ENCODE measurements around the gene UTS2B. TPM values are rescaled to one million over a fixed set of nuclear protein-coding genes. Genes with fewer than 3 reads are reported as not detected.

Gene UTS2B
- not detected for total RNA-seq

- H3K4me1 Mint-ChIP-seq (ENCODE audit: low read depth): peaks cover 7% of the 10 kb centered on the region
- intact Hi-C loops (cut with micrococcal nuclease): loop anchor here (1.0 to 5.0 kb wide), 2 partner anchors 7 to 88 kb away; no protein-coding TSS in a partner anchor
- peaks cover 15% of the 10 kb centered on the region for H3K27me3 Mint-ChIP-seq
- DNase-seq: peak; percentile 21
- no peaks in the 10 kb centered on the region for H3K9me3 Mint-ChIP-seq
- H3K36me3 Mint-ChIP-seq: no peaks in the 10 kb centered on the region
- H3K27ac Mint-ChIP-seq: no peak within 1 kb of the TSS
- H3K4me3 Mint-ChIP-seq: peak within 1 kb of the TSS; percentile 71
- POLR2A ChIA-PET: interaction anchor here (1.0 kb wide), 1 partner anchor 11 kb away, joined by 3 read pairs; no protein-coding TSS in a partner anchor
- CTCF ChIA-PET: no interaction called here
Measured at GRCh38 chr3:191329654-191330529, at the start of gene UTS2B. Gene UTS2B (minus strand): TSS chr3:191330526. CDS start chr3:191282189, 48,337 bp downstream.

- CTCF ChIA-PET: no interaction called here
- H3K27ac Mint-ChIP-seq: no peak overlapping the region
Measured at GRCh38 chr3:191380001-191380400, 49.7 kb upstream of the UTS2B start.

GRCh38 chr3:191379446-191379845 lies 49.1 kb upstream of the UTS2B start:
- H3K36me3 Mint-ChIP-seq: peaks cover 4% of the 10 kb centered on the region
- DNase-seq: no peak
- H3K9me3 Mint-ChIP-seq: no peaks in the 10 kb centered on the region
- H3K4me1 Mint-ChIP-seq (ENCODE audit: low read depth): peaks cover 2% of the 10 kb centered on the region
- ChIA-PET CTCF (no interaction called here), POLR2A (no interaction called here)
- H3K27ac Mint-ChIP-seq: no peak overlapping the region
- intact Hi-C loops (cut with micrococcal nuclease): no loop called here
- H3K27me3 Mint-ChIP-seq: no peaks in the 10 kb centered on the region
- H3K4me3 Mint-ChIP-seq: no peak overlapping the region

More at GRCh38 chr3:191380001-191380400, 49.7 kb upstream of the UTS2B start:
- H3K9me3 Mint-ChIP-seq: no peaks in the 10 kb centered on the region
- DNase-seq: no peak
- intact Hi-C loops (cut with micrococcal nuclease): no loop called here
- H3K36me3 Mint-ChIP-seq: peaks cover 4% of the 10 kb centered on the region
- peaks cover 2% of the 10 kb centered on the region for H3K4me1 Mint-ChIP-seq (ENCODE audit: low read depth)
- POLR2A ChIA-PET: no interaction called here
- no peak overlapping the region for H3K4me3 Mint-ChIP-seq
- H3K27me3 Mint-ChIP-seq: no peaks in the 10 kb centered on the region

DNA sequence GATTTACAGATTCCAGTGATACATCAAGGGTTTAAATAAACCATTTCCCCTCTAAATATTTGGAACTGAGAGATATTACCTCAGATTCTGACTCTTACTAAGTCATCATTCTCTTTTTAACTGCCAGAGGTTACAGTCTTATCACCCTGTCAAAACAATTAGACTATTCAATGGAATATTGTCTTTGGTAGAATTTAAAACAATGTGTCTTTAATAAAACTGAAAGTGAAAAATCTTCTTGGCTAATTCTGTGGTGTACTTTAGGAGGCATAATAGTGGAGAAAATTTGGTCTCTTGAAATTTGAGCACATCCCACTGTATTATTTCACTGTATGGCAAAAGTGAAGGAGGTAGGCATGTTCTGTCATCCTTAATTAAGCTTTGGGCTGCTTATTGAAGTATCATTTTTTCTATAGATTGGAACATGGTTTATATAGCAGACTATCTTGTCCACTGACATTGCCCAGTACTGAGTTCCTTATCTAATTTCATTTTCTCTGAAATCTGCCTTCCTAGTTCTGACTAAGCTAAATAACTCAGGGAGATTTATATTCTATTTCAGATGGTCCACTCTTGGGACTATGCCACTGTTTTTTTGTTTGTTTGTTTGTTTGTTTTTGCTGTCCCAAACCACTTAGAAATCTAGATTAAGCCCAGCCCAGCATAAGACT lies 48.0 kb upstream of the UTS2B start:
- ChIA-PET CTCF (interaction anchor here (0.6 kb wide), 1 partner anchor 761 kb away, joined by 3 read pairs; no protein-coding TSS in a partner anchor), POLR2A (no interaction called here)
- Mint-ChIP-seq H3K4me1 (ENCODE audit: low read depth) (peaks cover 2% of the 10 kb centered on the region), H3K36me3 (peaks cover 4% of the 10 kb centered on the region), H3K27ac (no peak overlapping the region), H3K9me3 (no peaks in the 10 kb centered on the region), H3K27me3 (no peaks in the 10 kb centered on the region), H3K4me3 (no peak overlapping the region)
- intact Hi-C loops (cut with micrococcal nuclease): no loop called here
- DNase-seq: no peak

DNA sequence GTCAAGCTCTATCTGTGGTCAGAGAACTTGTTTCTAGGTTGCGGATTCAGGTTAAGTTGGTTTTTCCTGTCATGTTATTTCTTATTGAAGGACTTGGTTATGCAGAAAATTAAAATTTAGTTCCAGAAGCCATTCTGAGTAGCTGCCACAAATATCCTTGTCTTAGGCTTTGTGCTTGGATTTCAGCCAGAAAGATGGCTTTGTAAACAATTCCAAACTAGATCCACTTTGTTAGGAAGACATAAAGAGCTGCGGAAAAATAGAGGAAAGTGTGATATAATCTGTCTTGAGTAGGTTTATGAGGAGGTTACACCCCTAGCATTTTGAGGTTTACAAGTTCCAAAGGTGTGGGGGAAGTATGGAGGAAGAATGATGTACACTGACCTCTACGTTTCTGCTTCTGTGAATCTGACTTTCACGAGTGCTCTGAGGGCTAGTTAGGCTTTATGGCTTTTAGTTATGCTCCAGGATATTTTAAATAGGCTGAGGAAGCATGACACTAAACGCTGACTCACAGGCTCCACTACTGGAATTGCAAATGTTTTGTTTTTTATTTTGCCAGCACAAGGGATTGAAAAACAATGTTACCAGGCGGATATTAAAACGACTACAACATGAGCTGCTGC lies 46.3 kb upstream of the UTS2B start:
- ChIA-PET POLR2A (no interaction called here), CTCF (no interaction called here)
- H3K4me1 Mint-ChIP-seq (ENCODE audit: low read depth): peaks cover 2% of the 10 kb centered on the region
- intact Hi-C loops (cut with micrococcal nuclease): no loop called here
- no peaks in the 10 kb centered on the region for H3K36me3 Mint-ChIP-seq
- no peak for DNase-seq
- H3K27me3 Mint-ChIP-seq: no peaks in the 10 kb centered on the region
- no peak overlapping the region for H3K4me3 Mint-ChIP-seq
- H3K27ac Mint-ChIP-seq: no peak overlapping the region
- H3K9me3 Mint-ChIP-seq: no peaks in the 10 kb centered on the region

- Mint-ChIP-seq H3K27ac (no peak overlapping the region), H3K36me3 (no peaks in the 10 kb centered on the region), H3K9me3 (no peaks in the 10 kb centered on the region), H3K27me3 (no peaks in the 10 kb centered on the region), H3K4me1 (ENCODE audit: low read depth) (no peaks in the 10 kb centered on the region), H3K4me3 (no peak overlapping the region)
- ChIA-PET CTCF (no interaction called here), POLR2A (no interaction called here)
- no peak for DNase-seq
- intact Hi-C loops (cut with micrococcal nuclease): no loop called here
Measured at GRCh38 chr3:191373327-191373726, 43.0 kb upstream of the UTS2B start.

GRCh38 chr3:191372122-191372521 lies 41.8 kb upstream of the UTS2B start:
- Mint-ChIP-seq H3K4me3 (no peak overlapping the region), H3K4me1 (ENCODE audit: low read depth) (no peaks in the 10 kb centered on the region), H3K36me3 (no peaks in the 10 kb centered on the region), H3K27ac (no peak overlapping the region), H3K27me3 (no peaks in the 10 kb centered on the region), H3K9me3 (no peaks in the 10 kb centered on the region)
- ChIA-PET CTCF (no interaction called here), POLR2A (no interaction called here)
- intact Hi-C loops (cut with micrococcal nuclease): no loop called here
- no peak for DNase-seq

- Mint-ChIP-seq H3K27ac (no peak overlapping the region), H3K36me3 (no peaks in the 10 kb centered on the region), H3K4me3 (no peak overlapping the region), H3K9me3 (no peaks in the 10 kb centered on the region), H3K4me1 (ENCODE audit: low read depth) (no peaks in the 10 kb centered on the region), H3K27me3 (no peaks in the 10 kb centered on the region)
- intact Hi-C loops (cut with micrococcal nuclease): no loop called here
- DNase-seq: no peak
- ChIA-PET POLR2A (no interaction called here), CTCF (no interaction called here)
Measured at GRCh38 chr3:191369616-191370010, 39.3 kb upstream of the UTS2B start.

DNA sequence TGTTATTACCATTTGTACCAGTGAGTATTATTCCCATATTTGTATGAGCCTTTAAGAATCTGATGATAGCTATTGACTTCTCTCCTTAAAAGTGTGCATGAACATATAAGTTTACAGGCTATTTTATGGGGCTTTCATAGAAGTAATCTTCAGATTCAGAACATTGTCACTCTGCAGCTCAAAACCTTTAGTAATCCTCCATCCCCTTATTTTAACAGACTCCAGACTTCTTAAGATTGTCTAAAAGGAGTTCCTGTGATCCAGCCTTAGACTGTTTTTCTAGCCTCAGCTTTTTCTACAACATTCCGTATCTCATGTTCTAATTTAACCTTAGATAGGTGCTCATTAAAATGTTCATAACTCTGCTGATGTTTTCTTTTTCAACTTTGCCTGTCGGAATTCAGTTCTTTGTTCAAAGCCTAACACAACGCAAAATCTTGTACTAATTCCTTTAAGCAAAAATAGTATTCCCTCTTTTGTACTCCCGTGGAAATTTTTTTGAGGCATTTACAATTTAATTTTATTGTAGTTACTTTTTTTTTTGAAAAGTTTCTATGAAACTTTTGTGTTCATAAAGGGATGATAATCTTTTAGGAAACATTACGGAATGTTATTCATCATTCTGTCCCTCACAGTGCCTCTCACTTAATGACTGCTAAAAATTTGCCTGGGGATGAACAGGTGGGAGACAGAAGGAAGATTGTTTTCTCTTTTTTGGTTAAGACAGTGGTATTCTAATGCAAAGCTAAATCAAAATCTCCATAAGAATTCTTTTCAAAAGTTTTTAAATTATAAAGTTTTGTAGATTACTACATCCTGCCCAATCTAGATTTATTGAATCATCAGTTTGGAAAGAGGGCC lies 38.7 kb upstream of the UTS2B start:
- H3K4me3 Mint-ChIP-seq: no peak overlapping the region
- no peaks in the 10 kb centered on the region for H3K36me3 Mint-ChIP-seq
- H3K9me3 Mint-ChIP-seq: no peaks in the 10 kb centered on the region
- H3K4me1 Mint-ChIP-seq (ENCODE audit: low read depth): no peaks in the 10 kb centered on the region
- H3K27ac Mint-ChIP-seq: no peak overlapping the region
- no peak for DNase-seq
- POLR2A ChIA-PET: no interaction called here
- CTCF ChIA-PET: no interaction called here
- no peaks in the 10 kb centered on the region for H3K27me3 Mint-ChIP-seq
- intact Hi-C loops (cut with micrococcal nuclease): no loop called here

- no peaks in the 10 kb centered on the region for H3K36me3 Mint-ChIP-seq
Measured at GRCh38 chr3:191366675-191367074, 36.3 kb upstream of the UTS2B start.

GRCh38 chr3:191363221-191363620 lies 32.9 kb upstream of the UTS2B start:
- no peak overlapping the region for H3K27ac Mint-ChIP-seq
- peaks cover 13% of the 10 kb centered on the region for H3K4me1 Mint-ChIP-seq (ENCODE audit: low read depth)
- no peak for DNase-seq
- H3K9me3 Mint-ChIP-seq: no peaks in the 10 kb centered on the region
- CTCF ChIA-PET: no interaction called here
- peaks cover 5% of the 10 kb centered on the region for H3K36me3 Mint-ChIP-seq
- no peak overlapping the region for H3K4me3 Mint-ChIP-seq
- POLR2A ChIA-PET: no interaction called here
- H3K27me3 Mint-ChIP-seq: no peaks in the 10 kb centered on the region
- intact Hi-C loops (cut with micrococcal nuclease): no loop called here

More at GRCh38 chr3:191366675-191367074, 36.3 kb upstream of the UTS2B start:
- intact Hi-C loops (cut with micrococcal nuclease): no loop called here
- H3K27ac Mint-ChIP-seq: no peak overlapping the region
- CTCF ChIA-PET: no interaction called here
- no peaks in the 10 kb centered on the region for H3K9me3 Mint-ChIP-seq
- POLR2A ChIA-PET: no interaction called here
- H3K4me3 Mint-ChIP-seq: no peak overlapping the region
- H3K27me3 Mint-ChIP-seq: no peaks in the 10 kb centered on the region
- no peak for DNase-seq
- H3K4me1 Mint-ChIP-seq (ENCODE audit: low read depth): no peaks in the 10 kb centered on the region

All from activated CD4-positive, alpha-beta memory T cell treated with anti-CD3 and anti-CD28 coated beads for 36 hours (primary cell).